Stimulated activated CD4-positive, alpha-beta T cell treated with anti-CD3 and anti-CD28 coated beads, TNF-alpha, amount 100 ng/mL, for 1 hour (primary cell): Measurements from ENCODE around the gene MPV17.
"Not testable (repeated sequence)": the region's sequence is repeated elsewhere in the genome, so short reads cannot be mapped to it uniquely, and the experiment has no call there.

Experiments used
- DNase-seq, 3 donors: peaks; one replicate each; pipeline ENCODE4 v3.0.0-alpha.2; 2020; ENCODE audit warnings: low read depth in 3 of 3, low spot score in 1 of 3

MPV17 gene

GRCh38 chr2:27322766-27323595 is at the start of gene MPV17:
MPV17 (minus strand) TSS chr2:27323097; CDS start chr2:27322517, 580 bp downstream.
- DNase-seq = peak; percentile 60 to 76 (median 62)

GRCh38 chr2:27370816-27371620 is 48.1 kb upstream of the MPV17 start:
- peak in 1 of 3 donors; percentile 18 for DNase-seq

GRCh38 chr2:27370026-27370815 is 47.3 kb upstream of the MPV17 start, which contains the start of the genes EIF2B4 and SNX17:
EIF2B4 (minus strand) TSS chr2:27370338; CDS start chr2:27370314, 24 bp downstream.
SNX17 (plus strand) TSS chr2:27370616; CDS start chr2:27370744, 128 bp downstream.
- peak; percentile 97 to 98 (median 97) for DNase-seq

- DNase-seq = no peak
These were observed 46.7 kb upstream of the MPV17 start for GRCh38 chr2:27369471-27370025.

GRCh38 chr2:27363933-27364332 is 41.0 kb upstream of the MPV17 start:
- DNase-seq = no peak

GRCh38 chr2:27362678-27363420 is 40.0 kb upstream of the MPV17 start:
- no peak for DNase-seq

GRCh38 chr2:27356382-27357181 is 33.7 kb upstream of the MPV17 start, which contains the start of gene GTF3C2:
GTF3C2 (minus strand) TSS chr2:27356764; CDS start chr2:27343554, 13,210 bp downstream.
- peak; percentile 74 to 81 (median 78) for DNase-seq

GRCh38 chr2:27356056-27356381 is 33.1 kb upstream of the MPV17 start:
- no peak for DNase-seq

- DNase-seq = no peak
These were observed 31.7 kb upstream of the MPV17 start for GRCh38 chr2:27354597-27354927.

- no peak for DNase-seq
These were observed 31.1 kb upstream of the MPV17 start for GRCh38 chr2:27353762-27354596.

GRCh38 chr2:27353386-27353761 is 30.5 kb upstream of the MPV17 start:
- not testable (repeated sequence) for DNase-seq

GRCh38 chr2:27351802-27352598 is 29.1 kb upstream of the MPV17 start:
- no peak for DNase-seq

- DNase-seq = no peak
These were observed 27.3 kb upstream of the MPV17 start for GRCh38 chr2:27350106-27350693.

- no peak for DNase-seq
These were observed 24.7 kb upstream of the MPV17 start for GRCh38 chr2:27347641-27348040.

GRCh38 chr2:27336173-27336572 is 13.3 kb upstream of the MPV17 start:
- no peak for DNase-seq

- no peak for DNase-seq
These were observed 12.4 kb upstream of the MPV17 start for GRCh38 chr2:27335311-27335710.

- no peak for DNase-seq
These were observed 1.8 kb upstream of the MPV17 start for GRCh38 chr2:27324720-27325119.
